IMR-90 (cell line): Measurements from ENCODE around the gene SMOC1. TPM values are rescaled to one million over a fixed set of nuclear protein-coding genes. Genes with fewer than 3 reads are reported as not detected.

ENCODE experiments used
- ATAC-seq: fragments of 200-7000 bp; cut with Tn5 transposase; 2 replicates; pipeline ENCODE4 v1.9.1; 2020; ENCODE audit warnings: low read depth, mild to moderate bottlenecking, moderate library complexity
- BruUV-seq: library from RNA; stranded (reverse); fragments of 400-500 nt; replicated peaks from 2 replicates; lab custom pipeline; 2021; lab: Mats Ljungman, UMichigan
- CTCF ChIA-PET: fragments of 300-600 bp; formaldehyde crosslinking; extraction: SDS; loops from one replicate; lab custom pipeline; 2021; ENCODE audit warnings: antibody characterized with exemption; lab: Yijun Ruan, JAX
- POLR2A ChIA-PET: fragments of 300-600 bp; sonication (Branson Sonifier 250); formaldehyde crosslinking; loops from one replicate; lab custom pipeline; 2022; ENCODE audit warnings: antibody characterized with exemption; ENCODE audit not compliant: unreplicated experiment; lab: Charles Lee
- DNase-seq: peaks from one replicate; pipeline ENCODE4 v3.0.0; 2013
- H2AFZ ChIP-seq: replicated peaks from 2 replicates; pipeline ENCODE3; 2013; ENCODE audit warnings: low read length, mild to moderate bottlenecking; ENCODE audit not compliant: poor library complexity
- H2AK5ac ChIP-seq: 2 replicates; pipeline ENCODE4 v1.6.1; 2013; ENCODE audit warnings: low read depth, low read length, inconsistent platforms
- H2AK9ac ChIP-seq: replicated peaks from 2 replicates; pipeline ENCODE3; 2013; ENCODE audit warnings: mild to moderate bottlenecking, low read depth, low read length, moderate library complexity; ENCODE audit not compliant: poor library complexity
- H2BK120ac ChIP-seq: 2 replicates; pipeline ENCODE4 v1.6.1; 2013; ENCODE audit warnings: low read depth, low read length, inconsistent platforms
- H2BK15ac ChIP-seq: 3 replicates; pipeline ENCODE4 v1.6.1; 2013; ENCODE audit warnings: low read depth, low read length, inconsistent platforms
- H2BK20ac ChIP-seq: 2 replicates; pipeline ENCODE4 v1.6.1; 2013; ENCODE audit warnings: low read depth, mild to moderate bottlenecking, inconsistent platforms, low read length, moderate library complexity
- H2BK5ac ChIP-seq: 2 replicates; pipeline ENCODE4 v1.6.1; 2013; ENCODE audit warnings: mild to moderate bottlenecking, low read depth, low read length, inconsistent platforms; ENCODE audit not compliant: poor library complexity, severe bottlenecking
- H3K14ac ChIP-seq: replicated peaks from 2 replicates; pipeline ENCODE4 v1.6.1; 2013; ENCODE audit warnings: low read depth, low read length, inconsistent platforms
- H3K18ac ChIP-seq: 2 replicates; pipeline ENCODE4 v1.6.1; 2013; ENCODE audit warnings: low read depth, low read length, control low read depth
- H3K23ac ChIP-seq: 2 replicates; pipeline ENCODE4 v1.6.1; 2013; ENCODE audit warnings: low read depth, low read length, inconsistent platforms
- H3K27ac ChIP-seq: 2 replicates; pipeline ENCODE4 v1.5.1; 2013; ENCODE audit warnings: mild to moderate bottlenecking, control low read depth, low read length; ENCODE audit not compliant: insufficient read depth
- H3K27me3 ChIP-seq: 2 replicates; pipeline ENCODE4 v1.6.1; 2013; ENCODE audit warnings: low read length; ENCODE audit not compliant: control insufficient read depth, insufficient read depth
- H3K36me3 ChIP-seq: 2 replicates; pipeline ENCODE4 v1.6.1; 2013; ENCODE audit warnings: low read length, mixed read lengths; ENCODE audit not compliant: control insufficient read depth, insufficient read depth
- H3K4ac ChIP-seq: 2 replicates; pipeline ENCODE4 v1.6.1; 2013; ENCODE audit warnings: low read depth, low read length, inconsistent platforms
- H3K4me1 ChIP-seq: 2 replicates; pipeline ENCODE4 v1.6.1; 2013; ENCODE audit warnings: low read length, mixed read lengths; ENCODE audit not compliant: control insufficient read depth, insufficient read depth
- H3K4me2 ChIP-seq: 2 replicates; pipeline ENCODE4 v1.6.1; 2013; ENCODE audit warnings: low read depth, mild to moderate bottlenecking, control low read depth, low read length, moderate library complexity
- H3K4me3 ChIP-seq: 2 replicates; pipeline ENCODE4 v1.5.1; 2013; ENCODE audit warnings: low read depth, mild to moderate bottlenecking, control low read depth, low read length, moderate library complexity; ENCODE audit not compliant: insufficient read depth
- H3K56ac ChIP-seq: 2 replicates; pipeline ENCODE4 v1.6.1; 2013; ENCODE audit warnings: low read length, inconsistent platforms; ENCODE audit not compliant: insufficient read depth; ENCODE audit errors: extremely low read depth
- H3K79me1 ChIP-seq, 2 experiments: 2 replicates each; pipeline ENCODE4 v1.6.1; 2013; ENCODE audit warnings: low read length in 2 of 2, inconsistent platforms in 1 of 2, low read depth in 1 of 2
- H3K9ac ChIP-seq: 2 replicates; pipeline ENCODE4 v1.6.1; 2013; ENCODE audit warnings: low read depth, low read length, control low read depth
- H3K9me1 ChIP-seq: 2 replicates; pipeline ENCODE4 v1.6.1; 2013; ENCODE audit warnings: low read length, inconsistent platforms; ENCODE audit not compliant: insufficient read depth
- H3K9me3 ChIP-seq: 2 replicates; pipeline ENCODE4 v1.6.1; 2013; ENCODE audit warnings: low read length; ENCODE audit not compliant: control insufficient read depth, insufficient read depth
- H4K20me1 ChIP-seq: 2 replicates; pipeline ENCODE4 v1.6.1; 2013; ENCODE audit warnings: low read length, inconsistent platforms; ENCODE audit not compliant: insufficient read depth
- H4K5ac ChIP-seq: 2 replicates; pipeline ENCODE4 v1.6.1; 2013; ENCODE audit warnings: mild to moderate bottlenecking, low read depth, low read length, control low read depth
- H4K8ac ChIP-seq, 2 experiments: 2 replicates each; pipeline ENCODE4 v1.6.1; 2013; ENCODE audit warnings: low read depth in 2 of 2, low read length in 2 of 2, control low read depth in 1 of 2, inconsistent platforms in 1 of 2
- H4K91ac ChIP-seq: 2 replicates; pipeline ENCODE4 v1.6.1; 2013; ENCODE audit warnings: low read depth, low read length, inconsistent platforms; ENCODE audit not compliant: insufficient read depth
- BHLHE40 ChIP-seq: fragments of 150-350 bp; IDR thresholded peaks from 2 replicates; pipeline ENCODE4 v1.6.1; 2016; ENCODE audit warnings: mild to moderate bottlenecking, low read depth, low read length
- CEBPB ChIP-seq: IDR thresholded peaks from 2 replicates; pipeline ENCODE4 v1.6.1; 2012; ENCODE audit warnings: low read depth, low read length, improper control_type of control experiment
- CHD1 ChIP-seq: IDR thresholded peaks from 2 replicates; pipeline ENCODE4 v1.6.1; 2012; ENCODE audit warnings: low read depth, low read length, improper control_type of control experiment
- FOS ChIP-seq: fragments of 150-350 bp; IDR thresholded peaks from 2 replicates; pipeline ENCODE4 v1.6.1; 2016; ENCODE audit warnings: low read depth, low read length
- MAFK ChIP-seq: IDR thresholded peaks from 2 replicates; pipeline ENCODE4 v1.6.1; 2012; ENCODE audit warnings: low read depth, low read length, improper control_type of control experiment
- MAZ ChIP-seq: IDR thresholded peaks from 2 replicates; pipeline ENCODE4 v1.6.1; 2012; ENCODE audit warnings: low read depth, mild to moderate bottlenecking, low read length, improper control_type of control experiment, moderate library complexity, borderline replicate concordance
- MXI1 ChIP-seq: IDR thresholded peaks from 2 replicates; pipeline ENCODE4 v1.6.1; 2012; ENCODE audit warnings: low read depth, mild to moderate bottlenecking, low read length, moderate library complexity, borderline replicate concordance
- NFE2L2 ChIP-seq: fragments of 150-350 bp; IDR thresholded peaks from 2 replicates; pipeline ENCODE4 v1.6.1; 2016; ENCODE audit warnings: low read depth, mild to moderate bottlenecking, low read length
- POLR2A ChIP-seq: IDR thresholded peaks from 2 replicates; pipeline ENCODE4 v1.6.1; 2012; ENCODE audit warnings: mild to moderate bottlenecking, low read depth, low read length
- RCOR1 ChIP-seq: IDR thresholded peaks from 2 replicates; pipeline ENCODE4 v1.6.1; 2012; ENCODE audit warnings: mild to moderate bottlenecking, low read length, improper control_type of control experiment; ENCODE audit not compliant: insufficient replicate concordance
- RFX5 ChIP-seq: IDR thresholded peaks from 2 replicates; pipeline ENCODE4 v1.8.0; 2012; ENCODE audit warnings: low read depth, mild to moderate bottlenecking, low read length, moderate library complexity
- SMC3 ChIP-seq: fragments of 150-350 bp; IDR thresholded peaks from 2 replicates; pipeline ENCODE4 v1.6.1; 2016; ENCODE audit warnings: low read depth, mild to moderate bottlenecking, antibody characterized with exemption, low read length, moderate library complexity
- WGBS, 2 experiments: methylation state at CpG; one replicate each; pipeline versions ENCODE4 v1.1.5 to v1.1.7; 2013; ENCODE audit warnings: missing lambda C conversion rate in 2 of 2; ENCODE audit not compliant: insufficient read length in 1 of 2; ENCODE audit errors: extremely low coverage in 2 of 2; 5-methylcytosine and 5-hydroxymethylcytosine counted together
- dilution Hi-C: fragments of 300-500 bp; cut with HindIII; formaldehyde crosslinking; loops from one replicate; pipeline ENCODE4 v1.14.3; 2018; ENCODE audit warnings: low sequenced_read_pairs; ENCODE audit not compliant: unreplicated experiment
- in situ Hi-C: fragments of 300-500 bp; cut with MboI; formaldehyde crosslinking; loops from 3 replicates; pipeline ENCODE4 v1.14.3; 2019; ENCODE audit warnings: low sequenced_read_pairs, inconsistent platforms, mixed read lengths
- intact Hi-C: fragments of 100-400 bp; cut with micrococcal nuclease; formaldehyde crosslinking; loops from 2 replicates; pipeline ENCODE4 v1.10.0; 2022
- polyA plus RNA-seq, 3 experiments: library from polyadenylated mRNA; depleted of rRNA; stranded (reverse); fragments of >200 nt; gene quantifications; 2 replicates each; pipeline ENCODE4 v1.2.3, GENCODE V29; 2012; ENCODE audit warnings: low replicate concordance in 1 of 3
- total RNA-seq: library from RNA; depleted of rRNA; stranded (reverse); fragments of >200 nt; gene quantifications from 2 replicates; pipeline ENCODE4 v1.2.3, GENCODE V29; 2012
- TF ChIP-seq, protein P1 (sequence below): fragments of 150-350 bp; IDR thresholded peaks from 2 replicates; pipeline ENCODE4 v1.6.1; 2016; ENCODE audit warnings: low read depth, mild to moderate bottlenecking, low read length, moderate library complexity, borderline replicate concordance
- TF ChIP-seq, protein P2 (sequence below): conservative IDR thresholded peaks from 2 replicates; pipeline ENCODE4 v1.5.1; 2012; ENCODE audit warnings: mild to moderate bottlenecking, low read depth, low read length, improper control_type of control experiment
- TF ChIP-seq, protein P3 (sequence below): fragments of 150-350 bp; IDR thresholded peaks from 2 replicates; pipeline ENCODE4 v1.6.1; 2017; ENCODE audit warnings: mild to moderate bottlenecking, antibody characterized with exemption, low read length, low read depth

The SMOC1 gene
- total and polyA plus RNA-seq, 2 of the 4 experiments (the other 2 are of a cell fraction): 0.90 to 4.1 TPM

DNA sequence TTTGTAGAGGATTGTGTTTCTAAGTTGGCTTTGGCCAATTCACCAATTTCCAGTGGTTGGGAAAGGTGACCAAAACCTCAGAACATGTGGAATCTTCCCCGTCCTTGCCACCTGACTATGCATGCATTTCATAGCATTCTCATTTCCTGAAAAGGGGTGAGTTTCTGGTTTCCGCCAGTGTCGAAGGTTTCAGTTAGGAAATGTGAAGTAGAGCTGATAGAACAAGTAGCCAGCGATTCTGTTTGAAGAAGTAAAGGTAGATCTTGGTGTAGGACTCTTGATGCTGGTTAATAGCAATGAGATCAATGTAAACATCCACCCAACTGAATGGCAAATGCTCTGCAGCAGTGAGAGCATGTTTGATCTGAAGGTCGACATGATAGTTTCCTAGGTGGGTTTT, 15.9 kb downstream of the SMOC1 start:
- H2AK9ac ChIP-seq: no peak overlapping the region
- H4K5ac ChIP-seq: no peak overlapping the region
- in situ Hi-C loops (no loop called here), dilution Hi-C loops (no loop called here), intact Hi-C loops (no loop called here)
- H3K9me3 ChIP-seq: peaks cover 6% of the 10 kb centered on the region; the same call in 1 of the 2 replicates
- H3K4ac ChIP-seq: no peak overlapping the region
- no peak overlapping the region for H3K4me2 ChIP-seq
- no peak overlapping the region for H2AK5ac ChIP-seq
- no peak overlapping the region for H3K14ac ChIP-seq
- no peak for DNase-seq
- no peaks in the 10 kb centered on the region for H3K27me3 ChIP-seq
- TF ChIP-seq MAFK: no peak
- TF ChIP-seq RFX5: no peak
- TF ChIP-seq, protein P1, sequence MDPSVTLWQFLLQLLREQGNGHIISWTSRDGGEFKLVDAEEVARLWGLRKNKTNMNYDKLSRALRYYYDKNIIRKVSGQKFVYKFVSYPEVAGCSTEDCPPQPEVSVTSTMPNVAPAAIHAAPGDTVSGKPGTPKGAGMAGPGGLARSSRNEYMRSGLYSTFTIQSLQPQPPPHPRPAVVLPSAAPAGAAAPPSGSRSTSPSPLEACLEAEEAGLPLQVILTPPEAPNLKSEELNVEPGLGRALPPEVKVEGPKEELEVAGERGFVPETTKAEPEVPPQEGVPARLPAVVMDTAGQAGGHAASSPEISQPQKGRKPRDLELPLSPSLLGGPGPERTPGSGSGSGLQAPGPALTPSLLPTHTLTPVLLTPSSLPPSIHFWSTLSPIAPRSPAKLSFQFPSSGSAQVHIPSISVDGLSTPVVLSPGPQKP: no peak
- no peak for TF ChIP-seq MAZ
- no peak for TF ChIP-seq RCOR1
- TF ChIP-seq BHLHE40: no peak
- no peak for TF ChIP-seq FOS
- no peak for TF ChIP-seq MXI1
- TF ChIP-seq POLR2A: no peak
- TF ChIP-seq, protein P2, sequence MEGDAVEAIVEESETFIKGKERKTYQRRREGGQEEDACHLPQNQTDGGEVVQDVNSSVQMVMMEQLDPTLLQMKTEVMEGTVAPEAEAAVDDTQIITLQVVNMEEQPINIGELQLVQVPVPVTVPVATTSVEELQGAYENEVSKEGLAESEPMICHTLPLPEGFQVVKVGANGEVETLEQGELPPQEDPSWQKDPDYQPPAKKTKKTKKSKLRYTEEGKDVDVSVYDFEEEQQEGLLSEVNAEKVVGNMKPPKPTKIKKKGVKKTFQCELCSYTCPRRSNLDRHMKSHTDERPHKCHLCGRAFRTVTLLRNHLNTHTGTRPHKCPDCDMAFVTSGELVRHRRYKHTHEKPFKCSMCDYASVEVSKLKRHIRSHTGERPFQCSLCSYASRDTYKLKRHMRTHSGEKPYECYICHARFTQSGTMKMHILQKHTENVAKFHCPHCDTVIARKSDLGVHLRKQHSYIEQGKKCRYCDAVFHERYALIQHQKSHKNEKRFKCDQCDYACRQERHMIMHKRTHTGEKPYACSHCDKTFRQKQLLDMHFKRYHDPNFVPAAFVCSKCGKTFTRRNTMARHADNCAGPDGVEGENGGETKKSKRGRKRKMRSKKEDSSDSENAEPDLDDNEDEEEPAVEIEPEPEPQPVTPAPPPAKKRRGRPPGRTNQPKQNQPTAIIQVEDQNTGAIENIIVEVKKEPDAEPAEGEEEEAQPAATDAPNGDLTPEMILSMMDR: no peak
- no peak for TF ChIP-seq SMC3
- TF ChIP-seq, protein P3, sequence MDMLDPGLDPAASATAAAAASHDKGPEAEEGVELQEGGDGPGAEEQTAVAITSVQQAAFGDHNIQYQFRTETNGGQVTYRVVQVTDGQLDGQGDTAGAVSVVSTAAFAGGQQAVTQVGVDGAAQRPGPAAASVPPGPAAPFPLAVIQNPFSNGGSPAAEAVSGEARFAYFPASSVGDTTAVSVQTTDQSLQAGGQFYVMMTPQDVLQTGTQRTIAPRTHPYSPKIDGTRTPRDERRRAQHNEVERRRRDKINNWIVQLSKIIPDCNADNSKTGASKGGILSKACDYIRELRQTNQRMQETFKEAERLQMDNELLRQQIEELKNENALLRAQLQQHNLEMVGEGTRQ: no peak
- TF ChIP-seq NFE2L2: no peak
- TF ChIP-seq CEBPB: no peak
- TF ChIP-seq CHD1: no peak
- no CpG with 5 or more reads among the region's 5 CpGs for WGBS, 2 experiments
- no peak overlapping the region for H2BK20ac ChIP-seq
- ATAC-seq: no peak
- no peak overlapping the region for H2BK15ac ChIP-seq
- peaks cover 2% of the 10 kb centered on the region; the same call in 1 of the 2 replicates for H3K4me1 ChIP-seq
- no peak overlapping the region for H4K91ac ChIP-seq
- H3K9me1 ChIP-seq: no peaks in the 10 kb centered on the region
- H3K23ac ChIP-seq: no peak overlapping the region
- no peak overlapping the region for H3K56ac ChIP-seq
- ChIA-PET POLR2A (no interaction called here), CTCF (no interaction called here)
- no TSS peak for BruUV-seq
- H3K79me1 ChIP-seq: peaks cover 0 to 10% of the 10 kb centered on the region in 2 experiments; a peak in 3 of 4 replicates
- H2BK5ac ChIP-seq: no peak overlapping the region
- H3K9ac ChIP-seq: no peak overlapping the region
- no peaks in the 10 kb centered on the region for H4K20me1 ChIP-seq
- no peak overlapping the region for H3K27ac ChIP-seq
- H3K4me3 ChIP-seq: no peak overlapping the region
- H3K36me3 ChIP-seq: no peaks in the 10 kb centered on the region
- no peak overlapping the region for H2AFZ ChIP-seq
- H4K8ac ChIP-seq: no peak overlapping the region
- H3K18ac ChIP-seq: no peak overlapping the region
- H2BK120ac ChIP-seq: no peak overlapping the region
